ENCODE data around the gene NOSIP. TPM values are rescaled to one million over a fixed set of nuclear protein-coding genes. Genes with fewer than 3 reads are reported as not detected.

The NOSIP gene
- polyA plus RNA-seq, 1 of the 3 experiments (the other 2 are of a cell fraction) = 128 TPM

GRCh38 chr19:49579947-49580263 lies 451 bp downstream of the NOSIP start:
- TF ChIP-seq RCOR1 (IDR thresholded peaks at IDR 0.05; ENCODE audit: low read length) (no peak), FOXM1 (IDR thresholded peaks at IDR 0.05; ENCODE audit: low read depth) (no peak), SIN3A (IDR thresholded peaks at IDR 0.05; ENCODE audit: borderline replicate concordance, low read depth, low read length) (no peak), MAX (IDR thresholded peaks at IDR 0.05; ENCODE audit: low read depth) (no peak), SMC3 (IDR thresholded peaks at IDR 0.05; ENCODE audit: low read depth, low read length) (no peak), IRF3 (IDR thresholded peaks at IDR 0.05; ENCODE audit: low read depth, low read length) (no peak), MEF2A (IDR thresholded peaks at IDR 0.05; ENCODE audit: borderline replicate concordance, low read depth) (no peak), NFIC (IDR thresholded peaks at IDR 0.05; ENCODE audit: borderline replicate concordance) (no peak), YY1 (IDR thresholded peaks at IDR 0.05; ENCODE audit: low read depth) (no peak), REST (IDR thresholded peaks at IDR 0.05; ENCODE audit: low read depth, low read length) (no peak), POLR2AphosphoS5 (IDR thresholded peaks at IDR 0.05; ENCODE audit: low read depth, low read length) (no peak), ELF1 (IDR thresholded peaks at IDR 0.05) (no peak), EP300 (IDR thresholded peaks at IDR 0.05; ENCODE audit: borderline replicate concordance in 1 of 2, low read depth in 1 of 2, low read length in 1 of 2) (no peak), USF2 (IDR thresholded peaks at IDR 0.05; ENCODE audit: borderline replicate concordance, low read depth, low read length) (no peak), USF1 (IDR thresholded peaks at IDR 0.05; ENCODE audit: borderline replicate concordance, low read depth) (no peak), TCF12 (IDR thresholded peaks at IDR 0.05) (no peak), CTCF (IDR thresholded peaks at IDR 0.05) (no peak), FOXJ3 (CRISPR knock-in tag; IDR thresholded peaks at IDR 0.05) (no peak), GABPA (IDR thresholded peaks at IDR 0.05; ENCODE audit: low read depth) (no peak)
- peak overlapping the region; percentile 66 to 88 for H3K4me3 ChIP-seq (ENCODE audit: low read depth in 2 of 2, low read length in 1 of 2)
- H3F3A ChIP-seq (replicated peaks; ENCODE audit: insufficient read depth) = peaks cover 3% of the 10 kb centered on the region
- H3K9me2 ChIP-seq = no peaks in the 10 kb centered on the region
- H3K79me2 ChIP-seq (ENCODE audit: insufficient read depth) = peaks cover 53% of the 10 kb centered on the region
- peaks cover 6 to 13% of the 10 kb centered on the region in 2 experiments for H3K36me3 ChIP-seq (replicated peaks in 1 of 2; ENCODE audit: control insufficient read depth in 1 of 2, insufficient read depth in 2 of 2, low read length in 1 of 2)
- POLR2A ChIA-PET = interaction anchor here (1.0 to 2.5 kb wide), 7 partner anchors 11 to 133 kb away, joined by 3 to 11 read pairs (median 3); partner anchors contain the start of genes PRR12, RPS11 and RRAS
- H3K27me3 ChIP-seq (ENCODE audit: insufficient read depth) = no peaks in the 10 kb centered on the region
- no peaks in the 10 kb centered on the region; the same call in 1 of the 2 replicates for H4K20me1 ChIP-seq (ENCODE audit: insufficient read depth)
- peak overlapping the region; percentile 74 for H3K4me2 ChIP-seq
- no peak overlapping the region; the same call in none of the 2 replicates for H2AFZ ChIP-seq (ENCODE audit: low read depth)
- H3K4me1 ChIP-seq (ENCODE audit: control insufficient read depth in 1 of 2, insufficient read depth in 2 of 2, low read depth in 1 of 2, low read length in 1 of 2) = peaks cover 0 to 8% of the 10 kb centered on the region in 2 experiments; a peak in 2 of 4 replicates
- H3K9ac ChIP-seq = peak overlapping the region; percentile 83
- CTCF ChIA-PET = interaction anchor here (1.2 to 6.8 kb wide), 7 partner anchors 9 to 104 kb away, joined by 3 to 65 read pairs (median 6); partner anchors contain the start of gene RPS11
- H3K9me3 ChIP-seq = no peaks in the 10 kb centered on the region
- 2% methylated on average over 3 of the region's 8 CpGs for WGBS (ENCODE audit: low lambda C conversion rate)
- H3K27ac ChIP-seq (ENCODE audit: low read depth in 2 of 2, low read length in 1 of 2) = peak overlapping the region; percentile 50 to 69
- DNase-seq = peak; percentile 19
